Thyroid gland (tissue), 4 donors: ENCODE measurements around the gene POGLUT2.

Experiments
- POLR2A ChIP-seq, 2 donors: fragments of 450-650 bp; IDR thresholded peaks; one replicate each; pipeline ENCODE4 v1.6.1; 2017; ENCODE audit warnings: antibody characterized with exemption in 2 of 2, mild to moderate bottlenecking in 2 of 2, moderate library complexity in 1 of 2
- TF ChIP-seq, protein P1 (sequence below), 6 experiments: fragments of 200-600 bp in 3 of 6; fragments of 450-650 bp in 3 of 6; sonication (generic) in 3 of 6; IDR thresholded peaks; one replicate each; pipeline ENCODE4 v1.5.1; 2016 to 2019; ENCODE audit warnings: antibody characterized with exemption in 6 of 6, mild to moderate bottlenecking in 2 of 6, inconsistent platforms in 1 of 6, moderate library complexity in 1 of 6

DNA sequence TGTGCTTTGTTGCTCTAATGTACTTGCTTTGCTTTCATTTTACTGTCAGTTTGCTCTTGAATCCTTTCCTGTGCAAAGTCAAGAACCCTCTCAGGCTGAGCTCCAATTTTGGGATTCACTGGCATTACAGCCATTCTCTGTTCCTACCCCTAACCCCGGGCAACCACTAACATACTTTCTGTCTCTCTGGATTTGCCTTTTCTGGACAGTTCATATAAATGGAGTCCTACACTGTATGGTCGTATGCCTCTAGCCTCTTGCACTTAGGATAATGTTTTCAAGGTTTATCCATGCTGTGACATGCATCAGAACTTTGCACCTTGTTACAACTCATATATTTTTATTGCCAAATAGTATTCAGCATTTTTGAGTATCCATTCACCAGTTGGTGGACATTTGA is 22.5 kb downstream of the POGLUT2 start:
- TF ChIP-seq, protein P1, sequence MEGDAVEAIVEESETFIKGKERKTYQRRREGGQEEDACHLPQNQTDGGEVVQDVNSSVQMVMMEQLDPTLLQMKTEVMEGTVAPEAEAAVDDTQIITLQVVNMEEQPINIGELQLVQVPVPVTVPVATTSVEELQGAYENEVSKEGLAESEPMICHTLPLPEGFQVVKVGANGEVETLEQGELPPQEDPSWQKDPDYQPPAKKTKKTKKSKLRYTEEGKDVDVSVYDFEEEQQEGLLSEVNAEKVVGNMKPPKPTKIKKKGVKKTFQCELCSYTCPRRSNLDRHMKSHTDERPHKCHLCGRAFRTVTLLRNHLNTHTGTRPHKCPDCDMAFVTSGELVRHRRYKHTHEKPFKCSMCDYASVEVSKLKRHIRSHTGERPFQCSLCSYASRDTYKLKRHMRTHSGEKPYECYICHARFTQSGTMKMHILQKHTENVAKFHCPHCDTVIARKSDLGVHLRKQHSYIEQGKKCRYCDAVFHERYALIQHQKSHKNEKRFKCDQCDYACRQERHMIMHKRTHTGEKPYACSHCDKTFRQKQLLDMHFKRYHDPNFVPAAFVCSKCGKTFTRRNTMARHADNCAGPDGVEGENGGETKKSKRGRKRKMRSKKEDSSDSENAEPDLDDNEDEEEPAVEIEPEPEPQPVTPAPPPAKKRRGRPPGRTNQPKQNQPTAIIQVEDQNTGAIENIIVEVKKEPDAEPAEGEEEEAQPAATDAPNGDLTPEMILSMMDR (IDR thresholded peaks at IDR 0.05): no peak
- TF ChIP-seq POLR2A (IDR thresholded peaks at IDR 0.05): no peak
